SIG-M5 treated with dmso at 0.1 percent for 504 hours (cell line): ENCODE measurements around the gene COMMD3.
A peak's percentile ranks its signal among the peaks of the same experiment; 100 is the strongest.

Experiments used
- DNase-seq: peaks from one replicate; lab custom pipeline; 2025; ENCODE audit not compliant: unreplicated experiment; lab: John Stamatoyannopoulos, UW

The COMMD3 gene

DNA sequence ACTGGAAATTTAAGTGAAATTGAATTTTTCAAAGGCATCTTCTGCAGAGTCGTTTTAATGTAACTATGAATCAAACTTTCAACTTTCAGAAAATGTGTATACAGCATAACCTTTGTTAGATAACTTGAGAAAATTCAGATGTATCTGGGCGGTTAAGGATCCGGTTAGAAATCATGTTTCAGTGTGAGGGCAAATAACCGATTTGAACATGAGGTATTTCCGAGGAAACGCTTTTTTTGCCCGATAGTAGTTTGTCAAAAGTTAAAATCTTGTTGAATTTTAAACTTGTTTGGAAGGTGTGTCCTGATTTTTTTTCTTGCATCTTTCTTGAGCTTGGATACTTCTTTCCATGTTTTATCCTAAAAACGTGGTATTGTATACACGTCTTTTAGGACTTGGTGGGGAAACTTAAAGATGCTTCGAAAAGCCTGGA lies 3.4 kb downstream of the COMMD3 start:
- no peak for DNase-seq

DNA sequence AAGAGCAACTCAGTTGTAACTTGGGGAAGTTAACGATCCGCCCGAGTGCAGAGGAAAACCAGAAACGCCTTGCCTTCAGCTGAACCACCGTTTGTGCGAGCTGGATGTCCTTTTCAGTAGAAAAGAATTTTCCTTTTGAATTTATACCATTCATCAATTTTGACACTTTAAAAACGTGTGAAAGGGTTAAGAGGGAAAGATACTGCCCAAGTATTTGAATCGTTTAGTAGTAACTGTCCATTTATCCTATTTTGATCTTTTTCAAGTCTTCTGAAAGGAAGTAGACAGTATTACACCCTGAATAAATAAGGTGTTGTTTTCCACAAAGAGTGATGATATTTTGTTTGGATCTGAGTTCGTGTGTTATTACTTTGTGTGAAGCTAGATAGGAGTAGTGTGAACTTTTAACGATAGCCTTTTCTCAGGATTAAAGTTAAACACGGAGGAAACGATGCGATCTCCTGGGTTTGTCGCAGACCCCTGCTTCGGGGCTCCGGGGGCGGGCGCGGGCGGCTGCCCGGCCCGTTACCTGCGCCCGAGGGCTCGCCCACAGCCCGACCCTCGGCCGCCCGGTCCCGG lies 3.9 kb downstream of the COMMD3 start:
- peak; percentile 20 for DNase-seq

DNA sequence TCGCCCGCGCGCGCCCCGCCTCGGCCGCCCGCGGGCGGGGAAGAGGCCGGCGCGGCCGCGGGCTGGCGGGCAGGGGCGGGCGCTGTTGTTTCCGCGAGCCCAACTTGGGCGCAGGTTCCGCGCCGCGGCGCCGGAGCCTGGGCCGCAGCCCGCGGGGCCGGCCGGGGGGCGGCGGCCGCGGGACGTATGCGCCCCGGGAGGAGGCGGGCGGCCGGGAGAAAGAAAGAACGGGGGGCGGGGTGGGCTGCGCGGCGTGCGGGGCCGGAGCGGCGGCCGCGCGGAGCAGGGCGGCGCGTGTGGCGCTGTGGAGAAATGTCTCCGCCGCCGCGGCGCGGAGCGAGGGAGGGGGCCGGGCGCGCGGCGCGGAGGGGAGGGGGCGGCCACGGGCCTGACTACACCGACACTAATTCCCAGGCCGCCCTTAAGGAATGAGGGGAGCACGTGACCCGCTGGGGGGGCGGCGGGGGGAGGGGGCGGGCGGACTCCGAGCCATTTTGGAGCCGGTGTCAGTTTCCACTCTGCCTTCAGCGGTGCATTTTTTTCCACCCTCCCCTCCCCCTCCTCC lies 4.5 kb downstream of the COMMD3 start, which contains the start of gene BMI1:
Gene BMI1 (plus strand): TSS at position 509 of the 565 bp plus-strand sequence. CDS start 5,351 bp downstream, outside the sequence.
- DNase-seq: peak; percentile 65

- peak; percentile 40 for DNase-seq
Observed at GRCh38 chr10:22321156-22321923, 5.2 kb downstream of the COMMD3 start.

GRCh38 chr10:22321924-22322640 lies 5.9 kb downstream of the COMMD3 start:
- DNase-seq: no peak

DNA sequence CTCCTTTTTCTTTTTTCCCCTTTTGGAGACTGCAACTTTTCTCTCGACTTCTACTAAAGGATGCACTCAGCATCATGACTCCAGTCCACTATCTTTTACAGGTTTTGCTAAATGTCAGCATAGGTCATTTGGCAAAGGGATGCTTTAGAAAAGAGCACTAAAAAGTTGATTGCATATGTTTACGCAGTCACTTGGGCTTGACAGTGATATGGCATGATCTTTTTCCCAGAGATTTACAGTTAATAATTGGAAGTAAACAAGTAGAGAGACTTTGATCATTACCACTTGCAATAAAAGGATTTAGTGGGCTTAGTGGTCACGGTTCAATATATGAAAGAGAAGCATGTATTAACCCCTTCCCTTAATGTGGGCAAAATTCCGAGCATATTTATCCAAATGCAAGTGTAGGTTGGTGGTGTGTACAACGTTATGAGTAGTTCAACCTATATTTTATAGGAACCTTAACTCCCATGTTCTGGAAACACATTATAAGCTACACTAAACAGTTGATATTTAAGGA lies 6.5 kb downstream of the COMMD3 start:
- no peak for DNase-seq

- DNase-seq: no peak
Observed at GRCh38 chr10:22323538-22324305, 7.5 kb downstream of the COMMD3 start.

GRCh38 chr10:22324413-22324812 lies 8.2 kb downstream of the COMMD3 start:
- no peak for DNase-seq

GRCh38 chr10:22324893-22325271 lies 8.7 kb downstream of the COMMD3 start:
- no peak for DNase-seq

GRCh38 chr10:22325272-22326144 lies 9.3 kb downstream of the COMMD3 start:
- DNase-seq: no peak

DNA sequence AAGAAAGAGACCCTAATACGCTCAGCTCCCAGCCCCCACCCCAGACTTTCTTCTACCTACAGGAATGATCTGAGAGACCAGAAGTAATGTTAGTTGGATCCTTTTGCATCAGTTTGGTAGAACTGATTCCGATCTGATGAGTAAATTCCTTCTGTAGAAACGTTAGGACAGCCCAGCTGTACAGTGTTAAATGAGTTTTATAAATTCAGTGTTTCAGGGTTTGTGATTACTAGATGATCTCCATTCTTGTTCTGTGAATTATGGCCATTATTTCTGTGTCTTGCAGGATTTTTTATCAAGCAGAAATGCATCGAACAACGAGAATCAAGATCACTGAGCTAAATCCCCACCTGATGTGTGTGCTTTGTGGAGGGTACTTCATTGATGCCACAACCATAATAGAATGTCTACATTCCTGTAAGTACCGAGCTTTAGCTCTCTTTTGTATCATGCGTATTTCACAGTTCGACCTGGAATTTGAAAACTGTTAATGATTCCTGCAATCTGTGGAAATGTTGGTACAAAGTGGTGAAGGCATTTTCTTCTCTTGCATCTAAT lies 10.0 kb downstream of the COMMD3 start:
- DNase-seq: no peak

GRCh38 chr10:22329150-22329549 lies 13.0 kb downstream of the COMMD3 start:
- no peak for DNase-seq

DNA sequence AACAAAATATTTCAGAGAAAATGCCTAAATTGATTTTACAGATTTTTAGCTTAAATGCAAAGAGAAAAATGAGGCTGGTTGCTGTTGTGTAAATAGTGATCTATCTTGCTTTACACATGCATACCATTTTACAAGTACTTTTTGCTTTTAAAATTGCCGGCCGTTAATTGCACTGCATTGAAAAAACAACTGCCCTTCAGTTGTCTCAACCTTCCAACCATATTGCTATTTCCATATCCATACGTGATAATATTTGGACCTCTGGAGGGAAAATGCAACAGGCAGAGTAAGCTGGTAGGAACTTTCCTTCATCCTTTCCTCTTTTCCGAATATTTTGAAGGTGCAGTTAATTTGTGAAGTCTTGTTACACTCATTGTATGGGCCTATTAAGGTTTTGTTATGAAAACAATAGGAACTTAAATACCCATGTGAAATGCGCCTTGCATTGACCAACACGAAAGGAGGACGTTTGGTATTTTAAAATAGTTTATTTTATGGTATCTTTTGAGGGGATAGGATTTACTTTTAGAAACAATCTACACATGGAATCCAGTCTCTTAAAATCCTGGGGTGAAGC lies 16.0 kb downstream of the COMMD3 start:
- DNase-seq: no peak

GRCh38 chr10:22333167-22333974 lies 17.2 kb downstream of the COMMD3 start:
- DNase-seq: no peak

DNA sequence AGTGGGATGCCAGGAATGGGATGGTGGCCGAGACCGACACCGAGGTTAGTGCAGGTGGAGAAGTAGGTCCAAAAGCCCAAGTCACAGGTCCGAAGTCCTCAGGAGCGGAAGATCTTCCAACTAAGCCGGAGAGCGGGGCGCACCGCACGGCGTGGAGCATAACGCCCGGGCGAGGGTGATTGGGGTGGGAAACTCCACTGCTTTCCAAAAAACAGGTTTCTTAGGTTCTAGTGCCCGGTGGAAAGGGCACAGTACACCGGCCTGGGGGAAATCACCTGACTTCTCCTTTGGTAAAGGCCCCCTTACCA lies 17.7 kb downstream of the COMMD3 start:
- no peak for DNase-seq

GRCh38 chr10:22334414-22335172 lies 18.4 kb downstream of the COMMD3 start:
- DNase-seq: no peak

GRCh38 chr10:22335173-22335933 lies 19.2 kb downstream of the COMMD3 start:
- DNase-seq: no peak
